B cell (primary cell): ENCODE measurements around the gene ONECUT1.

Experiments
- EZH2 ChIP-seq: IDR thresholded peaks from 2 replicates; pipeline ENCODE4 v1.6.1; 2012; ENCODE audit warnings: borderline replicate concordance, low read depth, mild to moderate bottlenecking, moderate library complexity, low read length; ENCODE audit not compliant: insufficient read depth, poor library complexity, severe bottlenecking
- TF ChIP-seq, protein P1 (sequence below): fragments of 200-600 bp; IDR thresholded peaks from one replicate; pipeline ENCODE4 v1.8.0; 2022; ENCODE audit warnings: antibody characterized with exemption, mild to moderate bottlenecking

DNA sequence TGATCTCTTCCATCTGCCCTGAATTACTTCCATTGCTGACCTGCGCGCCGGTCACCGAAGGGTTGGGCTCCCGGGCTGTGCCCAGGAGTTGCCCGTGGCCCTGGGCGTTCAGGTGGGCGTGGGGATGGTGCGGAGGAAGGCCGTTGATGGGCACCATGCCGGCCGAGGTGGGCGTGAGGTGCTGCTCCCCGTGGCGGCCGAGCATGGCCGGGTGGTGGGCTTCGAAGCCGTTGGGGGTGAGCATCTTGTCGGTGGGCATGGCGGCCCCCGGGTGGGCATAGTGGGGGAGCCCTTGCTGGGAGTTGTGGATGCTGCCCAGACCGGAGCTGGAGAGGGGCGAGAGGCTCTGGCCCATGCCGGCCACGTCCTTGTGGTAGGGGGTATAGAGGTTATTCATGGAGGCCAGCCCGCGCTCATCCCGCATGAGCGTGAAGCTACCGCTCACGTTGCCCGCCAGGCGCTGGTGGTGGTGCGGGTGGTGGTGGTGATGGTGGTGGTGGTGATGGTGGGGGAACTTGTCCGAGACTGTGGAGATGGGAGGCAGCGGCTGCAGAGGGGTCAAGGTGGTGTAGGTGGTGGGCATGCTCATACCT is 1.0 kb downstream of the ONECUT1 start:
- TF ChIP-seq, protein P1, sequence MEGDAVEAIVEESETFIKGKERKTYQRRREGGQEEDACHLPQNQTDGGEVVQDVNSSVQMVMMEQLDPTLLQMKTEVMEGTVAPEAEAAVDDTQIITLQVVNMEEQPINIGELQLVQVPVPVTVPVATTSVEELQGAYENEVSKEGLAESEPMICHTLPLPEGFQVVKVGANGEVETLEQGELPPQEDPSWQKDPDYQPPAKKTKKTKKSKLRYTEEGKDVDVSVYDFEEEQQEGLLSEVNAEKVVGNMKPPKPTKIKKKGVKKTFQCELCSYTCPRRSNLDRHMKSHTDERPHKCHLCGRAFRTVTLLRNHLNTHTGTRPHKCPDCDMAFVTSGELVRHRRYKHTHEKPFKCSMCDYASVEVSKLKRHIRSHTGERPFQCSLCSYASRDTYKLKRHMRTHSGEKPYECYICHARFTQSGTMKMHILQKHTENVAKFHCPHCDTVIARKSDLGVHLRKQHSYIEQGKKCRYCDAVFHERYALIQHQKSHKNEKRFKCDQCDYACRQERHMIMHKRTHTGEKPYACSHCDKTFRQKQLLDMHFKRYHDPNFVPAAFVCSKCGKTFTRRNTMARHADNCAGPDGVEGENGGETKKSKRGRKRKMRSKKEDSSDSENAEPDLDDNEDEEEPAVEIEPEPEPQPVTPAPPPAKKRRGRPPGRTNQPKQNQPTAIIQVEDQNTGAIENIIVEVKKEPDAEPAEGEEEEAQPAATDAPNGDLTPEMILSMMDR, result no peak
- TF ChIP-seq EZH2, result no peak
